Colonic mucosa (tissue), 4 donors: ENCODE measurements around the gene TMEM259. TPM values are rescaled to one million over a fixed set of nuclear protein-coding genes. Genes with fewer than 3 reads are reported as not detected.
A peak's percentile ranks its signal among the peaks of the same experiment; 100 is the strongest.
"Not testable (repeated sequence)": the region's sequence is repeated elsewhere in the genome, so short reads cannot be mapped to it uniquely, and the experiment has no call there.

Experiments
- DNase-seq: peaks from one replicate; pipeline ENCODE4 v3.0.0-alpha.2; 2020
- H3K27ac ChIP-seq: fragments of 200-600 bp; one replicate; pipeline ENCODE4 v1.8.0; 2021
- H3K27me3 ChIP-seq: fragments of 200-600 bp; one replicate; pipeline ENCODE4 v1.8.0; 2021
- H3K36me3 ChIP-seq: fragments of 200-600 bp; one replicate; pipeline ENCODE4 v1.8.0; 2021
- H3K4me1 ChIP-seq: fragments of 200-600 bp; one replicate; pipeline ENCODE4 v1.8.0; 2021; ENCODE audit warnings: mild to moderate bottlenecking
- H3K4me3 ChIP-seq: fragments of 200-600 bp; one replicate; pipeline ENCODE4 v1.8.0; 2021
- H3K9ac ChIP-seq, 2 donors: one replicate each; pipeline ENCODE4 v1.7.0; 2013; ENCODE audit warnings: control low read depth in 2 of 2, low read depth in 2 of 2, low read length in 2 of 2
- H3K9me3 ChIP-seq: fragments of 200-600 bp; one replicate; pipeline ENCODE4 v1.8.0; 2021
- intact Hi-C: fragments of 100-400 bp; cut with DNase I; formaldehyde crosslinking; loops from one replicate; pipeline ENCODE4 v1.14.1; 2022
- total RNA-seq, 2 donors: library from RNA; stranded (reverse); fragmentation: NEBNext Ultra II Directional in 1 of 2; extraction: Animal tissue kit (Norgen Biotek cat#: 25700) in 1 of 2; gene quantifications; one replicate each; pipeline ENCODE4 v1.2.1, GENCODE V29; 2021
- TF ChIP-seq, protein P1 (sequence below): fragments of 200-600 bp; IDR thresholded peaks from one replicate; pipeline ENCODE4 v1.8.0; 2022; ENCODE audit warnings: antibody characterized with exemption, mild to moderate bottlenecking
- donor health status: healthy.
- donor health status: DM: no; HTN: no; CAD: no.
- donor health status: DM: no; HTN: no; CAD: no.

TMEM259 gene
- total RNA-seq, 2 donors from 2014 or later = 170 to 235 TPM

DNA sequence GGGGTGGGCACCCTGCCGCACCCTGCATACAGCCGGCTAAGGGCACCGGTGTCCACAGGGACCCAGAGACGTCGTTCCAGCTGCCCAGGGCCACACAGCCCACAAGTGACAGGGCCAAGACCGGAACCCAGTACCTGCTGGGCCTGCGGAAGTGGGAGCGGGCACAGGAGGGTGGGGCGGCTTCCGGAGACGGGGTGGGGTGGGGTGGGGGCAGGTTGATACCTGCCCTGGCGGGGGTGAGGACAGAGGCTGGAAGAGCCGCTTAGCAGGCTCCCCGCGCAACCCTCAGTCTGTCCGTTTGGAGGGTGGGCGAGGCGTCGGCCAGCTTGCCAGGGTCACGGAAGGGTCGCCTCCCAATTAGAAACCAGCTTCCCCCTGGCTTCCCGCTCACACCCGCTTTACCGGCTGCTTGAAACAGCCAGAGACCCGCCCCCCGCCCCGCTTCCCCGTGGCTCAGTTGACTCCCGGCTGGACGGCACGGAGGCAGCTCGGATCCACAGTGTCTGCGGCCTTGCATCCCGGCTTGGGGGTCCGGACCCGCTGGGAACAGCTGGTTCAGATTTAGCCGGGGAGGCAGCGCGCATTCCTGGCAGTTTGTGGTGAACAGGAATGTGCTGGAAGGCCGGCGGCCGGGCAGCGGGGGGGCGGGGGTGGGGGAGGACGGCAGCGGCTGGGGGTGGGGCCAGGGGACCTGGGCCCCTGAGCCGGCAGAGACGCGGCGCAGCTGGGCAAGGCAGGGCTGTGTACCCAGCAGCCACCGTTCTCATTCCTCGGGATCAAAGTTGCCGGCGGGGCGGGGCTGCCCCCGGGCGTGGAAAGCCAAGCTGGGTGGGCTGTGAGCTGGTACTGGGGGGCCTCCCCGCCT lies 7.4 kb upstream of the TMEM259 start:
- no peaks in the 10 kb centered on the region for H3K9me3 ChIP-seq
- peaks cover 12% of the 10 kb centered on the region for H3K36me3 ChIP-seq
- H3K4me3 ChIP-seq = peak overlapping the region; percentile 89
- peak; percentile 80 for DNase-seq
- H3K27me3 ChIP-seq = no peaks in the 10 kb centered on the region
- TF ChIP-seq, protein P1, sequence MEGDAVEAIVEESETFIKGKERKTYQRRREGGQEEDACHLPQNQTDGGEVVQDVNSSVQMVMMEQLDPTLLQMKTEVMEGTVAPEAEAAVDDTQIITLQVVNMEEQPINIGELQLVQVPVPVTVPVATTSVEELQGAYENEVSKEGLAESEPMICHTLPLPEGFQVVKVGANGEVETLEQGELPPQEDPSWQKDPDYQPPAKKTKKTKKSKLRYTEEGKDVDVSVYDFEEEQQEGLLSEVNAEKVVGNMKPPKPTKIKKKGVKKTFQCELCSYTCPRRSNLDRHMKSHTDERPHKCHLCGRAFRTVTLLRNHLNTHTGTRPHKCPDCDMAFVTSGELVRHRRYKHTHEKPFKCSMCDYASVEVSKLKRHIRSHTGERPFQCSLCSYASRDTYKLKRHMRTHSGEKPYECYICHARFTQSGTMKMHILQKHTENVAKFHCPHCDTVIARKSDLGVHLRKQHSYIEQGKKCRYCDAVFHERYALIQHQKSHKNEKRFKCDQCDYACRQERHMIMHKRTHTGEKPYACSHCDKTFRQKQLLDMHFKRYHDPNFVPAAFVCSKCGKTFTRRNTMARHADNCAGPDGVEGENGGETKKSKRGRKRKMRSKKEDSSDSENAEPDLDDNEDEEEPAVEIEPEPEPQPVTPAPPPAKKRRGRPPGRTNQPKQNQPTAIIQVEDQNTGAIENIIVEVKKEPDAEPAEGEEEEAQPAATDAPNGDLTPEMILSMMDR = no peak
- peak overlapping the region; percentile 94 to 95 for H3K9ac ChIP-seq
- peaks cover 10% of the 10 kb centered on the region for H3K4me1 ChIP-seq
- H3K27ac ChIP-seq = peak overlapping the region; percentile 95
- intact Hi-C loops = no loop called here

DNA sequence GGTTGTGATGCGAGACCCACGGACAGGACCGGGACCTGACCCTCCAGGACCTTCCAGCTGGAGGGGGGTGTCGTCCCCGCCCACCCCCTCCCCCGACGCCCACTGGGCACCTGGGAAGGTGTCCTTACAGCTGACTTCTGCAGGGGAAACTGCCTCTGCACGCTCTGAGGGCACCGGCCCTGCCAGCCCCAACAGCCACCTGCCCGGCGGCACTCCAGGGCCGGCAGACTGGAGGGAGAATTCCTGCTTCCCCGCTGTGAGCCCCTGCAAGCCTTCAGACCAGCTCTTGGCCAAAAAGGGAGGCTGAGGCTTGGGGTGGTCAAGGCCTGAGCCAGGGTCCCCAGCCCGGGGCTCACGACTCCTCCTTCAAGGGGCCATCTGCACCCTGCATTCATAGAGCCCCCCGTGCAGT lies 6.7 kb upstream of the TMEM259 start:
- TF ChIP-seq, protein P1 = no peak
- Histone ChIP-seq H3K9me3 (no peaks in the 10 kb centered on the region), H3K4me3 (peak overlapping the region; percentile 89), H3K36me3 (peaks cover 11% of the 10 kb centered on the region), H3K27me3 (no peaks in the 10 kb centered on the region), H3K9ac (peak overlapping the region; percentile 94 to 95), H3K27ac (peak overlapping the region; percentile 95), H3K4me1 (peaks cover 10% of the 10 kb centered on the region)
- intact Hi-C loops = no loop called here
- peak; percentile 53 for DNase-seq

DNA sequence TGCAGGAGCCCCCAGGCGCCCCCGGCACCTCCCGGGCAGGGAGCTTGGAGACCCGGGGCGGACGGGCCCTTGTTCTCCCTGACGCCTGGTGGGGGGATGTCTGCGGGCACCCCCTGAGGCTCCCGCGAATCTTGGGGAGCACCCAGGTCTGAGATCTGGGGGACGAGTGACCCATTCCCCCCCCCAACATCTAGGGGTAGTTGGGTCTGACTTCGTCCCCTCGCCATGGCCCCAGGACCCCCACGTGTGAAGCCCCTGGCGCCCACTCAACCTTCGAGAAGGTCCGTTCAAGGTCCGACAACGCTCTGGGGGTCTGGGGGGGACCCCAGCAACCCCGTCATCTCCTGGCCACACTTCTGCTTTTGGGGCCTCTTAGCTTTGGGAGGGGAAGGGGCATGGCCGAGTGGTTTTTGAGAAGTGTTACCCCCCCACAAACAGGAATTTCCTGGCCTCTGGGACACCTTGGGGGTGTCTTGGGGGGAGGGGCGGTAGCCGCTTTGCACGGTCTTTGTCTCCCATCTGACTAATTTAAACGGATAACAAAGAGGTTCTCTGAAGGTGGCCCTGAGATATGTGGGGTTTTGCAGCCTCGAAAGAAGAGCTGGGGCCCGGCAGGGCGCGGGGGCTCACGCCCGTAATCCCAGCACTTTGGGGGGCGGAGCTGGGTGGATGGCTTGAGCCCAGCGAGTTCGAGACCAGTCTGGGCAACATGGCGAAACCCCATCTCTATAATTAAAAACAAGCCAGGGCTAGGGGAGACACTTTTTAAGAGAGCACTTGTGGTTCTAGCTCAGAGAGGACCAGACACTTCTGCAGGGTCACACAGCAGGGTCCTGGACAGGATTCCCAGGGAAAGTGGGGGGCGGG lies 6.1 kb upstream of the TMEM259 start:
- no peak for DNase-seq
- no peaks in the 10 kb centered on the region for H3K9me3 ChIP-seq
- peak overlapping the region; percentile 94 to 95 for H3K9ac ChIP-seq
- H3K27me3 ChIP-seq = no peaks in the 10 kb centered on the region
- H3K4me1 ChIP-seq = peaks cover 10% of the 10 kb centered on the region
- TF ChIP-seq, protein P1 = no peak
- peak overlapping the region; percentile 89 for H3K4me3 ChIP-seq
- H3K27ac ChIP-seq = peak overlapping the region; percentile 95
- intact Hi-C loops = no loop called here
- H3K36me3 ChIP-seq = peaks cover 4% of the 10 kb centered on the region

DNA sequence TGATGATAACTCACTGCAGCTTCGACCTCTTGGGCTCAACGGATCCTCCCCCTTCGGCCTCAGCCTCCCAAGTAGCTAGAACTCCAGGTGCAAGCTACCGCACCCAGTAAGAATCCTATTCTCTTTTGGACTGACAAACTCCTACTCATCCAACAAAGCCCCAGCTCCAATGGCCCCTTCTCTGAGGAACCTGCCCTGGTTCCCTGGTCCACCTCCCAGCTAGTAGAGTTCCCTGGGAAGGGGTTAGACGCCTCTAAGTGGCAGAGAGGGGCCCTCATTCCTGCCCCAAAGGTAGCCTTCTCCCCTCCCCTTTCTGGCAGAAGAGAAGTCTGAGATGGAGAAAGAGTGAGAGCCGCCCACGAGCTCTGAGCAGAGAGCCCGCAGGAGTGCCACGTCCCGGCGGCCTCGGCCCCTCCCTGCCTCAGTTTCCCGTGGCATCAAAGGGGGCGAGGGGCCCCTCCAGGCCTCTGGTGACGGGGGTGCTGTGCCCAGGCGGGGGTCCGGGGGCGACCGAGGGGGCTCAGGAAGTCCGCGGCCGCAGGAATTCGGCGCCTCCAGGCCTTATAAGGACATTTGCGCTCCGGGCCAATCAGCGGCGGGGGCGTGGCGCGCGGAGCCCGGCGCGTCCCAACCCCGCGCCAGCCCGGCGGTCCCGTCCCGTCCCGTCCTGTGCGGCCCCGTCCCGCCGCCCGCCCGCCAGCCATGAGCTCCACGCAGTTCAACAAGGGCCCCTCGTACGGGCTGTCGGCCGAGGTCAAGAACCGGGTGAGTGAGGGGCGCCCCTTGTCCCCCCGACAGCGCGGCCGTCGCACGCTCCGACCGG lies 5.2 kb upstream of the TMEM259 start, which contains the start of gene CNN2:
TSS of gene CNN2 (plus strand) at position 649 of the 823 bp plus-strand sequence. CDS start at position 703, 54 bp downstream.
- TF ChIP-seq, protein P1 = no peak
- peaks cover 10% of the 10 kb centered on the region for H3K4me1 ChIP-seq

DNA sequence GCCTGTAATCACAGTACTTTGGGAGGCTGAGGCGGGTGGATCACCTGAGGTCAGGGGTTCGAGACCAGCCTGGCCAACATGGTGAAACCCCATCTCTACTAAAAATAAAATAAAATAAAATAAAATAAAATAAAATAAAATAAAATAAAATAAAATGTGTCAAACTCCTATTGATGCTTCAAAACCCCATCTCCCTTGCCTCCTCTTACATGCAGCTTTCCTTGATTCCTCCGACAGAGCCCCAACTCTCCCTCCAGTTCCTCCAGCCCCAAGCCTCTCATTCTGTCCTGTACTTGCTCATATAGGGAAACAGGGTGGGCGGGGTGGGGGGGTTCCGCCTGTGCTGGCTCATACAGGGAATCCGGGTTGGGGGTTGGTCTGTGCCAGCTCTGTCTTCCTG lies 4.2 kb upstream of the TMEM259 start:
- intact Hi-C loops, H3K27me3 ChIP-seq, H3K27ac ChIP-seq, H3K4me1 ChIP-seq, DNase-seq, H3K36me3 ChIP-seq, H3K9me3 ChIP-seq, H3K9ac ChIP-seq, H3K4me3 ChIP-seq: not testable (repeated sequence)

More for the DNA sequence above, 5.2 kb upstream of the TMEM259 start, which contains the start of gene CNN2:
- peak within 1 kb of the TSS; percentile 89 for H3K4me3 ChIP-seq
- no peaks in the 10 kb centered on the region for H3K27me3 ChIP-seq
- peak; percentile 87 for DNase-seq
- no peaks in the 10 kb centered on the region for H3K36me3 ChIP-seq
- peak within 1 kb of the TSS; percentile 95 for H3K27ac ChIP-seq
- intact Hi-C loops = no loop called here
- no peaks in the 10 kb centered on the region for H3K9me3 ChIP-seq
- H3K9ac ChIP-seq = peak within 1 kb of the TSS; percentile 94 to 95

DNA sequence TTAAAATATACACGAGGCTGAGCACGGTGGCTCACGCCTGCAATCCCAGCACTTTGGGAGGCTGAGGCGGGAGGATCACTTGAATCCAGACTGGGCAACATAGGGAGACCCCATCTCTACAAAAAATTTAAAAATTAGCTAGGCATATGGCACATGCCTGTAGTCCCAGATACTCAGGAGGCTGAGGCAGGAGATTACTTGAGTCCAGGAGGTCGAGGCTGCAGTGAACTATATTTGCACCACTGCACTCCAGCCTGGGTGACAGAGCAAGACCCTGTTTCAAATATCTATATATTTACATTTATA lies 2.9 kb upstream of the TMEM259 start:
- intact Hi-C loops, H3K27me3 ChIP-seq, H3K9ac ChIP-seq, H3K9me3 ChIP-seq, H3K27ac ChIP-seq, DNase-seq, H3K36me3 ChIP-seq, H3K4me3 ChIP-seq: not testable (repeated sequence)
- H3K4me1 ChIP-seq = peaks cover 10% of the 10 kb centered on the region
